HepG2 (cell line): ENCODE results near the gene PPDPF. TPM values are rescaled to one million over a fixed set of nuclear protein-coding genes. Genes with fewer than 3 reads are reported as not detected.

ENCODE experiments used
- ATAC-seq: fragments of 200-7000 bp; cut with Tn5 transposase; 3 replicates; pipeline ENCODE4 v1.9.1; 2020; ENCODE audit warnings: mild to moderate bottlenecking, moderate library complexity
- BruUV-seq: library from RNA; stranded (reverse); fragments of 400-500 nt; replicated peaks from 2 replicates; lab custom pipeline; 2021; lab: Mats Ljungman, UMichigan
- CTCF ChIA-PET: fragments of 300-600 bp; formaldehyde crosslinking; extraction: SDS; loops from one replicate; lab custom pipeline; 2021; ENCODE audit warnings: low total read pairs, inconsistent platforms, low intra/inter-chr PET ratio; lab: Yijun Ruan, JAX
- POLR2A ChIA-PET: fragments of 350-600 bp; sonication (Branson Sonifier 250); formaldehyde crosslinking; loops from one replicate; lab custom pipeline; 2020; ENCODE audit warnings: antibody characterized with exemption, inconsistent platforms; lab: Yijun Ruan, JAX
- DNase-seq: peaks from one replicate; pipeline ENCODE4 v3.0.0-alpha.2; 2015; ENCODE audit warnings: low spot score
- FAIRE-seq: peaks from 3 replicates; lab custom pipeline; 2011; peaks lifted over from hg19 to GRCh38; lab: Jason Lieb, UNC
- H2AFZ ChIP-seq: one replicate; pipeline ENCODE4 v1.6.1; 2011; ENCODE audit warnings: low read length, inconsistent platforms
- H3K27ac ChIP-seq: fragments of 300-600 bp; 3 replicates; pipeline ENCODE4 v1.8.0; 2011; ENCODE audit warnings: mixed run types, mild to moderate bottlenecking, mixed read lengths, low read length, inconsistent platforms; ENCODE audit not compliant: insufficient read depth; ENCODE audit errors: extremely low read length
- H3K27me3 ChIP-seq, 2 experiments: fragments of 200-600 bp in 1 of 2; 2 replicates in 1 of 2; 3 replicates in 1 of 2; pipeline versions ENCODE4 v1.6.0 to v1.8.0; 2011; ENCODE audit warnings: low read length in 2 of 2, mild to moderate bottlenecking in 2 of 2, moderate library complexity in 2 of 2, inconsistent platforms in 1 of 2; ENCODE audit not compliant: insufficient read depth in 2 of 2, control insufficient read depth in 1 of 2
- H3K36me3 ChIP-seq, 2 experiments: fragments of 200-600 bp in 1 of 2; replicated peaks in 1 of 2; 2 replicates in 1 of 2; 3 replicates in 1 of 2; pipeline versions ENCODE4 v1.5.1 to v1.8.0; 2011; ENCODE audit warnings: low read length in 2 of 2, inconsistent platforms in 1 of 2; ENCODE audit not compliant: insufficient read depth in 2 of 2, control insufficient read depth in 1 of 2
- H3K4me1 ChIP-seq: 2 replicates; pipeline ENCODE4 v1.5.1; 2012; ENCODE audit warnings: low read length, inconsistent platforms; ENCODE audit not compliant: insufficient read depth
- H3K4me2 ChIP-seq: 2 replicates; pipeline ENCODE4 v1.6.0; 2011; ENCODE audit warnings: low read depth, low read length, inconsistent platforms
- H3K4me3 ChIP-seq, 3 experiments: fragments of 200-600 bp in 1 of 3; sonication (generic), shearing (Covaris generic) in 1 of 3; replicated peaks in 1 of 3; 2 replicates each; pipeline ENCODE4 v1.5.1; 2011 to 2016; ENCODE audit warnings: low read length in 3 of 3, inconsistent platforms in 2 of 3, low read depth in 2 of 3, mild to moderate bottlenecking in 2 of 3, control low read depth in 1 of 3, mixed read lengths in 1 of 3; ENCODE audit not compliant: insufficient read depth in 1 of 3
- H3K79me2 ChIP-seq: one replicate; pipeline ENCODE4 v1.6.1; 2011; ENCODE audit warnings: low read length, inconsistent platforms; ENCODE audit not compliant: insufficient read depth
- H3K9ac ChIP-seq: 2 replicates; pipeline ENCODE4 v1.6.0; 2011; ENCODE audit warnings: mild to moderate bottlenecking, low read depth, low read length, inconsistent platforms; ENCODE audit not compliant: insufficient read depth
- H3K9me3 ChIP-seq: 2 replicates; pipeline ENCODE4 v1.5.1; 2012; ENCODE audit warnings: mild to moderate bottlenecking, low read length
- H4K20me1 ChIP-seq: 2 replicates; pipeline ENCODE4 v1.6.0; 2011; ENCODE audit warnings: inconsistent platforms, mild to moderate bottlenecking, low read length, moderate library complexity; ENCODE audit not compliant: insufficient read depth
- BORCS8-MEF2B ChIP-seq: sonication (generic); formaldehyde crosslinking; IDR thresholded peaks from 2 replicates; pipeline ENCODE4 v1.8.0; 2022; ENCODE audit warnings: mild to moderate bottlenecking, missing genetic modification reagents
- BRCA1 ChIP-seq: sonication (generic); formaldehyde crosslinking; IDR thresholded peaks from 2 replicates; pipeline ENCODE4 v1.4.0; 2020; ENCODE audit warnings: missing genetic modification reagents
- GABPB1 ChIP-seq: IDR thresholded peaks from 2 replicates; pipeline ENCODE4 v1.6.1; 2016; ENCODE audit warnings: mild to moderate bottlenecking, missing genetic modification reagents, moderate library complexity, missing compliant biosample characterization
- HIC2 ChIP-seq: sonication (generic); formaldehyde crosslinking; IDR thresholded peaks from 2 replicates; pipeline ENCODE4 v1.9.0; 2022; ENCODE audit warnings: low read depth, missing genetic modification reagents
- HNF1A ChIP-seq, 2 experiments: sonication (generic) in 1 of 2; formaldehyde crosslinking in 1 of 2; IDR thresholded peaks; 2 replicates each; pipeline versions ENCODE4 v1.4.0 to v1.6.1; 2016 to 2020; ENCODE audit warnings: borderline replicate concordance in 1 of 2, low read depth in 1 of 2, mild to moderate bottlenecking in 1 of 2, missing genetic modification reagents in 1 of 2
- HNF4A ChIP-seq: sonication (generic); formaldehyde crosslinking; IDR thresholded peaks from 2 replicates; pipeline ENCODE4 v1.4.0; 2020; ENCODE audit warnings: missing genetic modification reagents
- HNRNPL ChIP-seq: fragments of 200-400 bp; formaldehyde crosslinking; IDR thresholded peaks from 2 replicates; pipeline ENCODE4 v1.6.1; 2017; ENCODE audit warnings: mild to moderate bottlenecking, low read depth, low read length
- MTF2 ChIP-seq: sonication (generic); formaldehyde crosslinking; IDR thresholded peaks from 2 replicates; pipeline ENCODE4 v1.5.0; 2020; ENCODE audit warnings: missing genetic modification reagents, borderline replicate concordance
- NRL ChIP-seq: sonication (generic); formaldehyde crosslinking; IDR thresholded peaks from 2 replicates; pipeline ENCODE4 v1.5.0; 2020; ENCODE audit warnings: missing genetic modification reagents, mild to moderate bottlenecking, moderate library complexity, borderline replicate concordance
- RFXAP ChIP-seq: sonication (generic); formaldehyde crosslinking; IDR thresholded peaks from 2 replicates; pipeline ENCODE4 v1.4.0; 2020; ENCODE audit warnings: missing genetic modification reagents, borderline replicate concordance
- RNF219 ChIP-seq: sonication (generic); formaldehyde crosslinking; IDR thresholded peaks from 2 replicates; pipeline ENCODE4 v1.5.0; 2020; ENCODE audit warnings: mild to moderate bottlenecking, missing genetic modification reagents
- TBX2 ChIP-seq: sonication (generic); formaldehyde crosslinking; IDR thresholded peaks from 2 replicates; pipeline ENCODE4 v1.5.0; 2020; ENCODE audit warnings: missing genetic modification reagents, mild to moderate bottlenecking, borderline replicate concordance
- TEAD2 ChIP-seq: sonication (generic); formaldehyde crosslinking; IDR thresholded peaks from 2 replicates; pipeline ENCODE4 v1.9.0; 2021; ENCODE audit warnings: missing genetic modification reagents
- ZNF354B ChIP-seq: sonication (generic); formaldehyde crosslinking; IDR thresholded peaks from 2 replicates; pipeline ENCODE4 v1.8.0; 2022; ENCODE audit warnings: mild to moderate bottlenecking, missing genetic modification reagents
- ZNF749 ChIP-seq: sonication (generic); formaldehyde crosslinking; IDR thresholded peaks from 2 replicates; pipeline ENCODE4 v1.8.0; 2022; ENCODE audit warnings: mild to moderate bottlenecking, missing genetic modification reagents, moderate library complexity, borderline replicate concordance
- WGBS: methylation state at CpG from one replicate; pipeline ENCODE4 v1.1.6; 2017; ENCODE audit warnings: low lambda C conversion rate; 5-methylcytosine and 5-hydroxymethylcytosine counted together
- in situ Hi-C: cut with HindIII; loops from 2 replicates; pipeline ENCODE4 v1.10.0; 2017; ENCODE audit warnings: low pct_unique_long_range_greater_than_20kb; ENCODE audit not compliant: extremely low pct_ligation_motif_present
- intact Hi-C: fragments of 100-400 bp; cut with micrococcal nuclease; formaldehyde crosslinking; loops from one replicate; pipeline ENCODE4 v1.10.0; 2022; ENCODE audit not compliant: unreplicated experiment
- polyA plus RNA-seq, 8 experiments: library from polyadenylated mRNA; depleted of rRNA in 3 of 8; stranded (reverse) in 7 of 8; unstranded in 1 of 8; fragments of >200 nt; fragmentation: Illumina TruSeq in 4 of 8; extraction: Trizol in 4 of 8; gene quantifications; 2 replicates each; pipeline versions ENCODE4 v1.2.1 to v1.2.3, GENCODE V29; 2011 to 2016; ENCODE audit warnings: low read depth in 4 of 8, missing spikeins in 1 of 8, mixed read lengths in 1 of 8; ENCODE audit not compliant: insufficient read depth in 1 of 8
- total RNA-seq, 5 experiments: library from RNA; depleted of rRNA; stranded (reverse); fragments of >200 nt; fragmentation: Illumina TruSeq; extraction: Trizol; gene quantifications; 2 replicates each; pipeline ENCODE4 v1.2.3, GENCODE V29; 2016; ENCODE audit warnings: low read depth in 1 of 5

Gene PPDPF
- total and polyA plus RNA-seq, 2 of the 13 experiments (the other 11 are each of a cell fraction or from before 2014, with no cell fraction given) = 1.8 to 7.0 TPM

- ATAC-seq = peak; percentile 3; the same call in 1 of the 3 replicates
- Histone ChIP-seq H3K27ac (no peak overlapping the region), H4K20me1 (peaks cover 3% of the 10 kb centered on the region; the same call in 1 of the 2 replicates), H3K79me2 (no peaks in the 10 kb centered on the region), H3K36me3 (no peaks in the 10 kb centered on the region), H3K4me2 (no peak overlapping the region), H3K9ac (no peak overlapping the region), H2AFZ (no peak overlapping the region), H3K27me3 (peaks cover 18 to 55% of the 10 kb centered on the region in 2 experiments), H3K4me1 (peaks cover 7% of the 10 kb centered on the region; the same call in 1 of the 2 replicates), H3K9me3 (no peaks in the 10 kb centered on the region), H3K4me3 (no peak overlapping the region; a peak in 1 of 6 replicates)
- no TSS peak for BruUV-seq
- in situ Hi-C loops = no loop called here
- peak; percentile 27 for DNase-seq
- FAIRE-seq = no peak
- 4% methylated on average over 16 of the region's 24 CpGs for WGBS
- ChIA-PET POLR2A (no interaction called here), CTCF (no interaction called here)
- intact Hi-C loops = no loop called here
- TF ChIP-seq HNF1A (IDR thresholded peaks at IDR 0.05; ENCODE audit: low read depth) = no peak
- TF ChIP-seq HNF1A (CRISPR knock-in tag; IDR thresholded peaks at IDR 0.05; ENCODE audit: borderline replicate concordance) = 0 out of 2 replicates have a peak, but pooled peaks have one; percentile 19
- TF ChIP-seq TEAD2 (CRISPR knock-in tag) = no peak
- 0 out of 2 replicates have a peak, but pooled peaks have one; percentile 31 for TF ChIP-seq BORCS8-MEF2B (CRISPR knock-in tag)
- peak; percentile 61; the same call in 1 of the 2 replicates for TF ChIP-seq MTF2
- peak; percentile 33; the same call in 1 of the 2 replicates for TF ChIP-seq HIC2
- TF ChIP-seq HNF4A (CRISPR knock-in tag) = 0 out of 2 replicates have a peak, but pooled peaks have one; percentile 21
- TF ChIP-seq ZNF354B = peak; percentile 29; the same call in 1 of the 2 replicates
- peak; percentile 14; the same call in 1 of the 2 replicates for TF ChIP-seq TBX2 (CRISPR knock-in tag)
- TF ChIP-seq RFXAP = no peak
- TF ChIP-seq BRCA1 = no peak
- TF ChIP-seq GABPB1 = peak; percentile 35; the same call in 1 of the 2 replicates
- TF ChIP-seq ZNF749 = peak; percentile 35; the same call in 1 of the 2 replicates
- 0 out of 2 replicates have a peak, but pooled peaks have one; percentile 28 for TF ChIP-seq HNRNPL
- TF ChIP-seq NRL (CRISPR knock-in tag) = peak; percentile 54; the same call in 1 of the 2 replicates
- no peak for TF ChIP-seq RNF219 (CRISPR knock-in tag)
Measured at GRCh38 chr20:63490416-63490815, 30.1 kb upstream of the PPDPF start.
